ENCODE results near the gene MMD. TPM values are rescaled to one million over a fixed set of nuclear protein-coding genes. Genes with fewer than 3 reads are reported as not detected.

The MMD gene
- total and polyA plus RNA-seq, 2 of the 13 experiments (the other 11 are each of a cell fraction or from before 2014, with no cell fraction given) = 121 to 225 TPM

DNA sequence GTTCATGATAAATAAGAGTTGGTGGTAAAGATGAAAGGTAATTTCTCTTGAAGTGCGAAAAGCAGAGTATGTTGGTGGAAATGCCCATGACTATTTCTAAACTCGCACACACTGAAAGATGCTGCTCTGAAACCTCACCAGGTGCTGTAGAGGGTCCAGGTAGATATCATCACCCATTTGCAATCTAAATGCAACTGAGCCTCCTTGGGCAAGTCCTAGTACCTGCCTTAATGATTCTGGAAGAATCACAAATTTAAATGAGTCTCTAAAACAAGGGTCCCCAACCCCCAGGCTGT, 5.9 kb upstream of the MMD start:
- no peak overlapping the region for H3K9ac ChIP-seq (ENCODE audit: insufficient read depth, low read depth, low read length)
- H3K79me2 ChIP-seq (ENCODE audit: insufficient read depth, low read length) = no peaks in the 10 kb centered on the region
- no peak overlapping the region for H3K27ac ChIP-seq (ENCODE audit: extremely low read length, insufficient read depth, low read length)
- H4K20me1 ChIP-seq (ENCODE audit: insufficient read depth, low read length) = no peaks in the 10 kb centered on the region
- no peak for FAIRE-seq
- ChIA-PET POLR2A (no interaction called here), CTCF (ENCODE audit: low intra/inter-chr PET ratio, low total read pairs) (no interaction called here)
- intact Hi-C loops (cut with micrococcal nuclease; ENCODE audit: unreplicated experiment) (no loop called here), in situ Hi-C loops (cut with HindIII; ENCODE audit: extremely low pct_ligation_motif_present, low pct_unique_long_range_greater_than_20kb) (no loop called here)
- TF ChIP-seq, protein P1, sequence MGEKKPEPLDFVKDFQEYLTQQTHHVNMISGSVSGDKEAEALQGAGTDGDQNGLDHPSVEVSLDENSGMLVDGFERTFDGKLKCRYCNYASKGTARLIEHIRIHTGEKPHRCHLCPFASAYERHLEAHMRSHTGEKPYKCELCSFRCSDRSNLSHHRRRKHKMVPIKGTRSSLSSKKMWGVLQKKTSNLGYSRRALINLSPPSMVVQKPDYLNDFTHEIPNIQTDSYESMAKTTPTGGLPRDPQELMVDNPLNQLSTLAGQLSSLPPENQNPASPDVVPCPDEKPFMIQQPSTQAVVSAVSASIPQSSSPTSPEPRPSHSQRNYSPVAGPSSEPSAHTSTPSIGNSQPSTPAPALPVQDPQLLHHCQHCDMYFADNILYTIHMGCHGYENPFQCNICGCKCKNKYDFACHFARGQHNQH (CRISPR knock-in tag; IDR thresholded peaks at IDR 0.05) = no peak
- no peaks in the 10 kb centered on the region for H3K9me3 ChIP-seq (ENCODE audit: low read length)
- no peak overlapping the region for H3K4me2 ChIP-seq (ENCODE audit: low read depth, low read length)
- ATAC-seq = no peak
- H3K27me3 ChIP-seq (ENCODE audit: control insufficient read depth in 1 of 2, insufficient read depth in 2 of 2, low read length in 2 of 2) = no peaks in the 10 kb centered on the region
- no TSS peak for BruUV-seq (replicated peaks)
- DNase-seq (ENCODE audit: low spot score) = no peak
- H3K4me1 ChIP-seq (ENCODE audit: insufficient read depth, low read length) = peaks cover 64% of the 10 kb centered on the region
- WGBS (ENCODE audit: low lambda C conversion rate) = 97% methylated on average over 2 of the region's 2 CpGs
- H2AFZ ChIP-seq (ENCODE audit: low read length) = no peak overlapping the region
- H3K36me3 ChIP-seq (replicated peaks in 1 of 2; ENCODE audit: control insufficient read depth in 1 of 2, insufficient read depth in 2 of 2, low read length in 2 of 2) = no peaks in the 10 kb centered on the region
- H3K4me3 ChIP-seq (replicated peaks in 1 of 3; ENCODE audit: insufficient read depth in 1 of 3, low read depth in 2 of 3, low read length in 3 of 3) = no peak overlapping the region

DNA sequence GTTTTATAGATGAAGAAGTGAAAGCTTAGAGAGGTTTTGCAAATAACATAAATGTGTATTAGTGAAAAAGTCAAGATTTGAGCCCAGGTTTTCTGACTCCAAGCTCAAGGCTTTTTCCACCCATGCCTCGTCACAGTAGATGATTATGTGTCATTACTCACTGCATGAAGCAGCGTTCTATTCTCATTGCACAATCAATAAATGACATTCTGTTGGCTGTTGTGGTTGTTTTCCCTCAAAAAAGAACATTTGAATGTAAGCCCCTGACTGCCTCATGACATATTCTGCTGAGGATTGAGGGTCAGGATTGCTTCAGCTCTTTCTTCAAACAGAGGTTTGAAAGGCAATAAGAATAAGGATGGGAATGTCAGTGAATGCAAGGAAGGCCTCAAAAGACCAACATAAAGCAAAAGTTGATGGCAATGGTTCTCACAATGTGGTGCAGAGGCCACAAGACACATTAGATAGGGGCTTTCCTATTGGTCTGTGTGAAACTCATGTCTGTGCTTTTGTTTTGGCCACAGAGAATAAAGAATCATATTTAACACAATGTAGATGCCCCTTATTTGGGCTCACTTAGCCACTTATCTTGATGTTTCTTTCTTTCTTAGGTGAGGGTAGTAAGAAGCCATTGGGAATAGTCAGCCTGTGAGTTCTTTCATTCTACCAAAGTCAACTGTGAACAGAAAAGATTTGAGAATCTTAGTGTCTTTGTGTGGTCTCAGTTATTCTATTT, 5.4 kb upstream of the MMD start:
- Histone ChIP-seq H3K79me2 (ENCODE audit: insufficient read depth, low read length) (peaks cover 2% of the 10 kb centered on the region), H3K27me3 (ENCODE audit: control insufficient read depth in 1 of 2, insufficient read depth in 2 of 2, low read length in 2 of 2) (no peaks in the 10 kb centered on the region), H3K27ac (ENCODE audit: extremely low read length, insufficient read depth, low read length) (no peak overlapping the region), H3K4me1 (ENCODE audit: insufficient read depth, low read length) (peaks cover 64% of the 10 kb centered on the region), H3K4me2 (ENCODE audit: low read depth, low read length) (no peak overlapping the region), H3K4me3 (replicated peaks in 1 of 3; ENCODE audit: insufficient read depth in 1 of 3, low read depth in 2 of 3, low read length in 3 of 3) (no peak overlapping the region), H3K9me3 (ENCODE audit: low read length) (no peaks in the 10 kb centered on the region), H2AFZ (ENCODE audit: low read length) (peak overlapping the region; percentile 31), H4K20me1 (ENCODE audit: insufficient read depth, low read length) (no peaks in the 10 kb centered on the region), H3K9ac (ENCODE audit: insufficient read depth, low read depth, low read length) (no peak overlapping the region), H3K36me3 (replicated peaks in 1 of 2; ENCODE audit: control insufficient read depth in 1 of 2, insufficient read depth in 2 of 2, low read length in 2 of 2) (no peaks in the 10 kb centered on the region)
- ATAC-seq = no peak
- POLR2A ChIA-PET = interaction anchor here (0.8 kb wide), 1 partner anchor 19 kb away, joined by 4 read pairs; no protein-coding TSS in a partner anchor
- 73% methylated on average over 2 of the region's 2 CpGs for WGBS (ENCODE audit: low lambda C conversion rate)
- no peak for DNase-seq (ENCODE audit: low spot score)
- intact Hi-C loops (cut with micrococcal nuclease; ENCODE audit: unreplicated experiment) = no loop called here
- no peak for FAIRE-seq
- CTCF ChIA-PET (ENCODE audit: low intra/inter-chr PET ratio, low total read pairs) = no interaction called here
- TF ChIP-seq MIXL1 (CRISPR knock-in tag; IDR thresholded peaks at IDR 0.05) = no peak
- peak; percentile 30; the same call in 1 of the 2 replicates for TF ChIP-seq CEBPG (CRISPR knock-in tag; IDR thresholded peaks at IDR 0.05)
- TF ChIP-seq, protein P2, sequence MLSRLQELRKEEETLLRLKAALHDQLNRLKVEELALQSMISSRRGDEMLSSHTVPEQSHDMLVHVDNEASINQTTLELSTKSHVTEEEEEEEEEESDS (CRISPR knock-in tag; IDR thresholded peaks at IDR 0.05; ENCODE audit: borderline replicate concordance) = no peak
- TF ChIP-seq CEBPB (IDR thresholded peaks at IDR 0.05; ENCODE audit: borderline replicate concordance, low read depth, low read length) = peak; percentile 86
- TF ChIP-seq ZNF83 (CRISPR knock-in tag; IDR thresholded peaks at IDR 0.05; ENCODE audit: borderline replicate concordance) = no peak
- TF ChIP-seq, protein P3, sequence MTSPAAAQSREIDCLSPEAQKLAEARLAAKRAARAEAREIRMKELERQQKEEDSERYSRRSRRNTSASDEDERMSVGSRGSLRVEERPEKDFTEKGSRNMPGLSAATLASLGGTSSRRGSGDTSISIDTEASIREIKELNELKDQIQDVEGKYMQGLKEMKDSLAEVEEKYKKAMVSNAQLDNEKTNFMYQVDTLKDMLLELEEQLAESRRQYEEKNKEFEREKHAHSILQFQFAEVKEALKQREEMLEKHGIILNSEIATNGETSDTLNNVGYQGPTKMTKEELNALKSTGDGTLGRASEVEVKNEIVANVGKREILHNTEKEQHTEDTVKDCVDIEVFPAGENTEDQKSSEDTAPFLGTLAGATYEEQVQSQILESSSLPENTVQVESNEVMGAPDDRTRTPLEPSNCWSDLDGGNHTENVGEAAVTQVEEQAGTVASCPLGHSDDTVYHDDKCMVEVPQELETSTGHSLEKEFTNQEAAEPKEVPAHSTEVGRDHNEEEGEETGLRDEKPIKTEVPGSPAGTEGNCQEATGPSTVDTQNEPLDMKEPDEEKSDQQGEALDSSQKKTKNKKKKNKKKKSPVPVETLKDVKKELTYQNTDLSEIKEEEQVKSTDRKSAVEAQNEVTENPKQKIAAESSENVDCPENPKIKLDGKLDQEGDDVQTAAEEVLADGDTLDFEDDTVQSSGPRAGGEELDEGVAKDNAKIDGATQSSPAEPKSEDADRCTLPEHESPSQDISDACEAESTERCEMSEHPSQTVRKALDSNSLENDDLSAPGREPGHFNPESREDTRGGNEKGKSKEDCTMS (CRISPR knock-in tag; conservative IDR thresholded peaks at IDR 0.05) = no peak
- no TSS peak for BruUV-seq (replicated peaks)
- in situ Hi-C loops (cut with HindIII; ENCODE audit: extremely low pct_ligation_motif_present, low pct_unique_long_range_greater_than_20kb) = no loop called here
